SU-DHL-6 (cell line): Measurements from ENCODE around the gene SLC9A1.

Experiments
- EZH2phosphoT487 ChIP-seq: fragments of 200-600 bp; sonication (generic), shearing (Covaris generic); conservative IDR thresholded peaks from 2 replicates; pipeline ENCODE4 v1.6.1; 2018; ENCODE audit warnings: mild to moderate bottlenecking, antibody characterized with exemption, low read length, moderate library complexity, mixed read lengths
- TF ChIP-seq, protein P1 (sequence below): fragments of 200-600 bp; sonication (generic); IDR thresholded peaks from one replicate; pipeline ENCODE4 v1.5.1; 2017; ENCODE audit warnings: antibody characterized with exemption, mild to moderate bottlenecking, low read length, moderate library complexity; ENCODE audit not compliant: insufficient read depth, poor library complexity, severe bottlenecking

DNA sequence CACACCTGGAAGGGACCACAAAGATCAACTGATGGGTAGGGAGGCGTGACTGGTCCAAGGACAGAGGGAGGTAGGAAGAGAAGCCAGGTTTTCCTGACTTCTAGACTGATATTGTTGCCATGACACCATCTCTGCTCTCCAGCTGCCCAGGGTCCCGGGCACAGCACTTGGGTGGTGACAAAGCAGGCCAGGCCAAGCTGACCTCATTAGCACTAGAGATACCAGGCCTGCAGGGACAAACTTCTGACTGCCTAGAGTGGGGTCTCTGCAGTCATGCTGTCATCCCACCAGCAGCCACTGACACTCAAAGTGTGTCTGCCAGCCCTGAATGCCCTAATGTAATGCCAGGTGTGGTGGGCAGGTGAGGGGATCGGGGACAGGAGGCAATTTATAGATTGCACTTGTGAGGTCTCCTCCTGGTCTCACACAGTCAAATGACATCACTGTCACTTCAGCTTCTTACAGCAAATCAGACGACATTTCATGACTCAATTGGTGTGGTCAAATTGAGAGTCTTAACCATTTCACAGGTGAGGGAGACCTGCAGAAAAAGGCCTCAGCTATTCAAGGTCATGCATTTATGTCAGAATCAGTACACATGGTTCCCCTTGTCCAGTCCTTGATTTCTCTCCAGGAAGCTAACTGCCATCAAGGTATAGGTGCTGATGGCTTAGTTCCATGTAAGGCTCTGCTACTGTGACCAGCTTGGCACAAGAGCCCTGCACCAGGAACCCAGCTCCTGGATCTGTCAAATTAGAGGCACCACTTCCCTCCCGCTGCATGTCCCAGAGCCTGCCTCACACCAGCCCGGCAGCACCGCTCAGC lies 2.7 kb downstream of the SLC9A1 start:
- TF ChIP-seq, protein P1, sequence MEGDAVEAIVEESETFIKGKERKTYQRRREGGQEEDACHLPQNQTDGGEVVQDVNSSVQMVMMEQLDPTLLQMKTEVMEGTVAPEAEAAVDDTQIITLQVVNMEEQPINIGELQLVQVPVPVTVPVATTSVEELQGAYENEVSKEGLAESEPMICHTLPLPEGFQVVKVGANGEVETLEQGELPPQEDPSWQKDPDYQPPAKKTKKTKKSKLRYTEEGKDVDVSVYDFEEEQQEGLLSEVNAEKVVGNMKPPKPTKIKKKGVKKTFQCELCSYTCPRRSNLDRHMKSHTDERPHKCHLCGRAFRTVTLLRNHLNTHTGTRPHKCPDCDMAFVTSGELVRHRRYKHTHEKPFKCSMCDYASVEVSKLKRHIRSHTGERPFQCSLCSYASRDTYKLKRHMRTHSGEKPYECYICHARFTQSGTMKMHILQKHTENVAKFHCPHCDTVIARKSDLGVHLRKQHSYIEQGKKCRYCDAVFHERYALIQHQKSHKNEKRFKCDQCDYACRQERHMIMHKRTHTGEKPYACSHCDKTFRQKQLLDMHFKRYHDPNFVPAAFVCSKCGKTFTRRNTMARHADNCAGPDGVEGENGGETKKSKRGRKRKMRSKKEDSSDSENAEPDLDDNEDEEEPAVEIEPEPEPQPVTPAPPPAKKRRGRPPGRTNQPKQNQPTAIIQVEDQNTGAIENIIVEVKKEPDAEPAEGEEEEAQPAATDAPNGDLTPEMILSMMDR: no peak
- no peak for TF ChIP-seq EZH2phosphoT487
